Progenitor cell of endocrine pancreas (in vitro differentiated cells): ENCODE results near the gene PTCD2. TPM values are rescaled to one million over a fixed set of nuclear protein-coding genes. Genes with fewer than 3 reads are reported as not detected.

ENCODE experiments used
- DNase-seq: peaks from one replicate; pipeline ENCODE4 v3.0.0; 2021; ENCODE audit warnings: low spot score; ENCODE audit not compliant: unreplicated experiment
- H3K27ac Mint-ChIP-seq: 2 replicates; pipeline ENCODE4 v1.8.0; 2021; ENCODE audit warnings: mild to moderate bottlenecking, moderate library complexity, mixed read lengths
- H3K27me3 Mint-ChIP-seq: 2 replicates; pipeline ENCODE4 v1.8.0; 2021; ENCODE audit warnings: mixed read lengths
- H3K36me3 Mint-ChIP-seq: 2 replicates; pipeline ENCODE4 v1.8.0; 2022; ENCODE audit warnings: mixed read lengths; ENCODE audit not compliant: insufficient read depth
- H3K4me1 Mint-ChIP-seq: 2 replicates; pipeline ENCODE4 v1.8.0; 2021; ENCODE audit warnings: low read depth, mixed read lengths
- H3K4me3 Mint-ChIP-seq: 2 replicates; pipeline ENCODE4 v1.8.0; 2021; ENCODE audit warnings: low read depth, mild to moderate bottlenecking, moderate library complexity, mixed read lengths
- H3K9me3 Mint-ChIP-seq: 2 replicates; pipeline ENCODE4 v1.8.0; 2021; ENCODE audit warnings: low read depth, mixed read lengths
- total RNA-seq: library from RNA; stranded (reverse); gene quantifications from 2 replicates; pipeline ENCODE4 v1.2.1, GENCODE V29; 2021
- TF ChIP-seq, protein P1 (sequence below): fragments of 200-600 bp; sonication (generic); IDR thresholded peaks from one replicate; pipeline ENCODE4 v1.5.0; 2021; ENCODE audit warnings: antibody characterized with exemption, mild to moderate bottlenecking; ENCODE audit not compliant: unreplicated experiment

The PTCD2 gene
- total RNA-seq, 1 donor from 2014 or later: 13.5 TPM

DNA sequence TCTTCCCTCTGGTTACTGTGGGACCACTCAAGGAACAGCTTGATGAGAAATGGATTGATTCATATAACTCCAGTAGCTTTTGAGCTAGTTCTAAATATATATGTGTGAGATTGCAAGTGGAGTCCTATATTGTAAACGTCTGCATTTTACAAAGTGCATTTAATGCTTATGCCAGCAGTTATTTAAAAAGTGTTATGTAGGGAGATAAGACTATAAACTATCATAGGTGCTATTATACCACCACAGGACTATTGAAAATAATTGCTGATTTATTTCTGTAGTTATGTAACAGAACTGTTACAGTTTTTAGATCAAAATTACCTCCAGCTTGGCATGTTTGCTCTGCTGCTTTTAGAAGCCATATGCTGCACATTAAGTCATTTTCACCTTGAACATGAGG is 36.2 kb downstream of the PTCD2 start:
- TF ChIP-seq, protein P1, sequence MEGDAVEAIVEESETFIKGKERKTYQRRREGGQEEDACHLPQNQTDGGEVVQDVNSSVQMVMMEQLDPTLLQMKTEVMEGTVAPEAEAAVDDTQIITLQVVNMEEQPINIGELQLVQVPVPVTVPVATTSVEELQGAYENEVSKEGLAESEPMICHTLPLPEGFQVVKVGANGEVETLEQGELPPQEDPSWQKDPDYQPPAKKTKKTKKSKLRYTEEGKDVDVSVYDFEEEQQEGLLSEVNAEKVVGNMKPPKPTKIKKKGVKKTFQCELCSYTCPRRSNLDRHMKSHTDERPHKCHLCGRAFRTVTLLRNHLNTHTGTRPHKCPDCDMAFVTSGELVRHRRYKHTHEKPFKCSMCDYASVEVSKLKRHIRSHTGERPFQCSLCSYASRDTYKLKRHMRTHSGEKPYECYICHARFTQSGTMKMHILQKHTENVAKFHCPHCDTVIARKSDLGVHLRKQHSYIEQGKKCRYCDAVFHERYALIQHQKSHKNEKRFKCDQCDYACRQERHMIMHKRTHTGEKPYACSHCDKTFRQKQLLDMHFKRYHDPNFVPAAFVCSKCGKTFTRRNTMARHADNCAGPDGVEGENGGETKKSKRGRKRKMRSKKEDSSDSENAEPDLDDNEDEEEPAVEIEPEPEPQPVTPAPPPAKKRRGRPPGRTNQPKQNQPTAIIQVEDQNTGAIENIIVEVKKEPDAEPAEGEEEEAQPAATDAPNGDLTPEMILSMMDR: no peak
- no peak overlapping the region for H3K4me3 Mint-ChIP-seq
- no peaks in the 10 kb centered on the region for H3K27me3 Mint-ChIP-seq
- no peaks in the 10 kb centered on the region for H3K9me3 Mint-ChIP-seq
- peaks cover 1% of the 10 kb centered on the region for H3K4me1 Mint-ChIP-seq
- H3K27ac Mint-ChIP-seq: no peak overlapping the region
- peaks cover 7% of the 10 kb centered on the region for H3K36me3 Mint-ChIP-seq
- DNase-seq: no peak

DNA sequence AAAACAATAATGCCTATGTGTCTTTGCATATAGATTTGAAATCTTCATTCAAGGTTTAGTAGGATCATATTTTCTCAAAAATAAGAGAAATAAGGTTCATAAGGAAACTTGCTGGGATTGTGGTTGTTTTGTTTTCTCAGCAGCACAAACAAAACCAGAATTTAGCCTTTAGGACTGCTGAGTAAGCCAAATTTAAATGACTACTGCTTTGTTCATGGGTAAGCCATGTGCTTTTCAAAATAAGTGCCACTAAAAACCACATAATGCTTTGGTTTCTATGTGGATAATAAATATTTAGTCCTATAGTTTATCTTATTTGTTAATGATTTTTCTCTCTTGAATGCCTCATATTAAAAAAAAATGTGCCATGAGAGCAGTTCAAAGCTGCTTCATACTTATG is 38.8 kb downstream of the PTCD2 start:
- TF ChIP-seq, protein P1: no peak
- Mint-ChIP-seq H3K4me1 (no peaks in the 10 kb centered on the region), H3K36me3 (peaks cover 15% of the 10 kb centered on the region), H3K9me3 (no peaks in the 10 kb centered on the region), H3K4me3 (no peak overlapping the region), H3K27ac (no peak overlapping the region), H3K27me3 (no peaks in the 10 kb centered on the region)
- DNase-seq: no peak

DNA sequence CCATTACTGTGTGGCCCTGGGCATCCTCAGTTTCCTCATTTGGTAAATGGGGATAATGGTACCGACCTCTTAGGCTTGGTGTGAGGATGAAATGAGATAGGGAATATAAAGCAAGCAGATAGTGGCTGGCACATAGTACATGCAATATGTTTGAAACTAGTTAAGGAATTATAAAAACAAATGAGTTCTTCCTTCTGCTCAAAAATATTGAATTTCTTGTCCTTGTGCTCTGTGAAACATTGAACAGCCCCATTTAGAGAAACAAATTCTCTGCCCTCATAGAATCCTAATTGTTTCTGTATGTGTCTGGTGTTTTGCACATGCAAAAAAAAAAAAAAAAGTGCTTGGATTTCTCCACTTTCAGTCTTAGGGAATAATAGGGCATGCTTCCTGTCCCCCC is 39.7 kb downstream of the PTCD2 start:
- H3K27ac Mint-ChIP-seq: no peak overlapping the region
- TF ChIP-seq, protein P1: no peak
- H3K4me3 Mint-ChIP-seq: no peak overlapping the region
- no peak for DNase-seq
- peaks cover 15% of the 10 kb centered on the region for H3K36me3 Mint-ChIP-seq
- H3K9me3 Mint-ChIP-seq: no peaks in the 10 kb centered on the region
- H3K4me1 Mint-ChIP-seq: no peaks in the 10 kb centered on the region
- H3K27me3 Mint-ChIP-seq: no peaks in the 10 kb centered on the region

DNA sequence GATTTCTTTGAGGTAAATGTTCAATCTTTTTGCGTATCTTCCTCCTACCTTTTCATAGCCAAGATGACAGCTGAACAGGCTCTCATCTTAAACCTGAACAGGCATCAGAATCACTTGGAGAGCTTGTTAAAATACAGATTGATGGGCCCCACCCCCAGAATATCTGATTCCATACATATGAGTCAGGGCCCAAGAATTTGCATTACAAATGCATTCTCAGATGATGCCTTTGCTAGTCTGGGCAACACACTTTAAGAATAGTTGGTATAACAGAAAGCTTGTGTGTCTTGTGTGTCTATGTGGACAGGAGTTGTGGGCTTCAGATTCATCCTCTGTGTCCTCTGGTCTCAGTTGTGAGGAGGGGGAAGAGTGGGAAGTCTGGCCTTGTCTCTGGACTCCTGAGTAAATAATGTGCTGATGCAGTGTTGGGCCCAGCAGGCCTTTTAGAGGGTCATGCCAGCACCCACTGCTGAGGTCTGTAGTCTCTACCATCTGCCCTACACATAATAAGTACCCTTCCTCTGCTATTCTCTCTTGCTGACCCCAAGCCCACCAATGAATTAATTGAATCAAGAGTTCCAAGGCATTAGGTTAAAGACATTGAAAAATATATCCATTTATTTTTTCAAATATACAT is 43.1 kb downstream of the PTCD2 start:
- no peaks in the 10 kb centered on the region for H3K4me1 Mint-ChIP-seq
- peaks cover 13% of the 10 kb centered on the region for H3K36me3 Mint-ChIP-seq
- no peak for DNase-seq
- H3K4me3 Mint-ChIP-seq: no peak overlapping the region
- H3K27ac Mint-ChIP-seq: no peak overlapping the region
- H3K27me3 Mint-ChIP-seq: no peaks in the 10 kb centered on the region
- no peaks in the 10 kb centered on the region for H3K9me3 Mint-ChIP-seq
- TF ChIP-seq, protein P1: no peak

DNA sequence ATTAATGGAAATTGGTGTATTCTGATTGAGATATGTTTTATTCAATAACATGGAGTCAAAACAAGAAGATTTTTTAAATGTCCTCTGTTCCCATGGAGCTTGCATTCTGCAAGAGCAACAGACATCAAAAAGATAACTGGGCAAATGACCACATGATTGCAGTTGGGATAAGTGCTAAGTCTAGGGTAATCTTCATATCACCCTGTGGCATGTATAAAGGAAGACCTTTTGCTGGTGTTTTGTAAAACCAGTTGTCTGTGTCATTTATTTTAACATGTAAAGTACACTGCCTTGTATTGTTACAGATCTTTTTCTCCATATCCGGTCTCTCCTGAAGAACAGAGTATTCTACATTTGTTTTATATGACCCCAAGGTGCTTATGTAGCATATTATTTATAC is 44.0 kb downstream of the PTCD2 start:
- Mint-ChIP-seq H3K4me1 (no peaks in the 10 kb centered on the region), H3K27ac (no peak overlapping the region), H3K36me3 (peaks cover 12% of the 10 kb centered on the region), H3K9me3 (no peaks in the 10 kb centered on the region), H3K4me3 (no peak overlapping the region), H3K27me3 (no peaks in the 10 kb centered on the region)
- TF ChIP-seq, protein P1: no peak
- no peak for DNase-seq
